GM19395 (cell line): Measurements from ENCODE around the gene PRPF8.

Experiments
- ATAC-seq: cut with Tn5 transposase; IDR thresholded peaks from one replicate; pipeline ENCODE4 v1.9.1; 2021; ENCODE audit warnings: mild to moderate bottlenecking, moderate library complexity; ENCODE audit not compliant: unreplicated experiment

Gene PRPF8

GRCh38 chr17:1627982-1628855 is 56.4 kb downstream of the PRPF8 start, which contains the start of gene SLC43A2:
Gene SLC43A2, minus strand, starts transcription at chr17:1628834. Its CDS starts 960 bp downstream, at chr17:1627874.
- peak; percentile 52 for ATAC-seq

GRCh38 chr17:1627182-1627981 is 57.3 kb downstream of the PRPF8 start:
- no peak for ATAC-seq

GRCh38 chr17:1626333-1626732 is 58.3 kb downstream of the PRPF8 start:
- ATAC-seq = no peak

- no peak for ATAC-seq
Measured at GRCh38 chr17:1625581-1625980, 59.1 kb downstream of the PRPF8 start.

- no peak for ATAC-seq
Measured at GRCh38 chr17:1625053-1625452, 59.6 kb downstream of the PRPF8 start.

GRCh38 chr17:1624650-1625049 is 60.0 kb downstream of the PRPF8 start:
- ATAC-seq = no peak

DNA sequence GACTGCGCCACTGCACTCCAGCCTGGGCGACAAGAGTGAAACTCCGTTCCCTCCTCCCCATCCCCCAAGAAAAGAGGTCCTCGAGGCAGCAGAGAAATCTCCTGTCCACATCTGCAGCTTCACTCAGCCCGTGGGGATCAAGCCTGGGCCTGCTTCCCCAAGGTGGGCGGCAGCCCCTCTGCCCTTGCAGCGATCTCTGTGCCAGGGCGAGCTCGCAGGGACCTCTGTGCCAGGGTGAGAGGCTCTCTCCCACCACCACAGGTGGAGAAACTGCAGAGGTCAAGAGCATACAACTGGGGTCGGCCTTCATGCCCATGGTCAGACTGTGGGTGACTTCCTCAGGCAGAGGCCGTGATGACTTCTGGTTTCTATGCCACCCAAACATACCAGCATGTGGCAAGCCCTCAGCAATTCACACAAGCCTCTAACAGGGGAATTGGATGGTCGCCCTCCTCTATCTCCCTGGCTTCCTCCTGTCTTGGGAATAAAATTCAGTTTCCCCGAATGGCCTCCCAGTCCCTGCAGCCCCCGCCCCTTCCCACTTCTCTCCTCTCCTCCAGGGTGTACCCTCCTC is 61.5 kb downstream of the PRPF8 start:
- ATAC-seq = no peak

- no peak for ATAC-seq
Measured at GRCh38 chr17:1621273-1621954, 63.3 kb downstream of the PRPF8 start.

DNA sequence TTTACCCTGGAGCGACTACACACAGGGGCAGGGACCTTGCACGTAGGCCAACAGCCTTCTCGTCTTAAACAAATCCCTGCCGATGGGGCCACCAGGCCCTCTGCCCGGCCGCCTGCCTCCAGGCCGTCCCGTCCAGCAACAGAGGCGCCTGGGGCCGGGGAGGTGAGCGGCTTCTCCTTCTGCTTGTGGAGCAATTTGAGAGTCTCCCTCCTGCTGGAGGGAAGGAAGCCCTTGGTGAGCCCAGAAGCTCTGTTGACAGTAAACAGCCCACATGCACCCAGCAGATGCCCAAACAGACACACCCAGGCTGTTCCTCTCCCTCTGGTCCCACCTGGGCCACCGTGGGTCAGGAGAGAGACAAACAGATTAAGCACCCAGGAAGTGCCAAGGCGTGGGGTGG is 64.2 kb downstream of the PRPF8 start:
- ATAC-seq = no peak

- ATAC-seq = no peak
Measured at GRCh38 chr17:1617620-1618174, 67.0 kb downstream of the PRPF8 start.

- no peak for ATAC-seq
Measured at GRCh38 chr17:1616101-1616500, 68.6 kb downstream of the PRPF8 start.

DNA sequence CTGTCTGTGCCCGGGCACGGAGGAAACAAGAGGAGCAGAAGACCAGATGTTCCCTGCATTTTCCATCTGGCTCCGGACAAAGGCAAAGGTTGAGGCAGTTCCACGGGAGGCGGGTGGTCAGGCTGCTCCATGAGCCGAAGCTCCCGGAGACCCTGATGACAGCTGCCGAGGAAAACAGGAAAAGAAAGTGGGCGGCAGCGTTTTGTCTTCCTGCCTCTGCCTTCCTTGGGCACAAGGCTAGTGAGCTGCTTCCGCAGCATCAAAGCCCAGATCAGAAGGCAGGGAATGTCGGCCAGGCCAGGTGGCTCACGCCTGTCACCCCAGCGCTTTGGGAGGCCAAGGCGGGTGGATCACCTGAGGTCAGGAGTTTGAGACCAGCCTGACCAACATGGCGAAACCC is 72.3 kb downstream of the PRPF8 start:
- no peak for ATAC-seq

DNA sequence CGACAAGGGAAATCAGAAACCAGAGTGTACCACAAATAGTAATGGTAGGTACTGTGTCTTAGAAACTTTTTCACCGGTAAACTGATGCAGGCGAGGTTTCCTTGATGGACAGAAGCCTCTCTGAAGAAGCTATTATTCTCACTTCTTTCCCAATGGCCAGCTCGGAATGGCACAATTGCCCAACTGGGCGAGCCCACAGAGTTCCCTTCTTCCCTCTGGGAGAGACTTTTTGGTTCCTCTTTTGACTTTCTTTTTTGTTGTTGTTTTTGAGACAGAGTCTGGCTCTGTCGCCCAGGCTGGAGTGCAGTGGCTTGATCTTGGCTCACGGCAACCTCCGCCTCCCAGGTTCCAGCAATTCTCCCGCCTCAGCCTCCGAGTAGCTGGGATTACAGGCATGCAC is 73.0 kb downstream of the PRPF8 start:
- ATAC-seq = no peak

GRCh38 chr17:1608676-1609075 is 76.0 kb downstream of the PRPF8 start:
- no peak for ATAC-seq

DNA sequence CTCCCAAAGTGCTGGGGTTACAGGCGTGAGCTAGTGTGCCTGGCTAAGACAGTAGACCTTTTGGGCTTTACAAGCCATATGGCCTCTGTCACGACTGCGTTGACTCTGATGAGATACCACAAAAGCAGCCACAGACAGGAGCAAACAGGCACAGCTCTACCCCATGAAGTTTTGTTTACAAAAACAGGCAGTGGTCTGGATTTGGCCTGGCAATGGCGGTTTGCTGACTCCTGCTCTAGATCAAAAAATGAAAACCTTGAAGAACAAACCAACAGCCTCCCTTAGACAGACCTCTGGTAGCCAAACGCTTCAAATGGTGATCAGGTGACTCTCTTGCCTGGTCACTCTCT is 76.7 kb downstream of the PRPF8 start:
- no peak for ATAC-seq

DNA sequence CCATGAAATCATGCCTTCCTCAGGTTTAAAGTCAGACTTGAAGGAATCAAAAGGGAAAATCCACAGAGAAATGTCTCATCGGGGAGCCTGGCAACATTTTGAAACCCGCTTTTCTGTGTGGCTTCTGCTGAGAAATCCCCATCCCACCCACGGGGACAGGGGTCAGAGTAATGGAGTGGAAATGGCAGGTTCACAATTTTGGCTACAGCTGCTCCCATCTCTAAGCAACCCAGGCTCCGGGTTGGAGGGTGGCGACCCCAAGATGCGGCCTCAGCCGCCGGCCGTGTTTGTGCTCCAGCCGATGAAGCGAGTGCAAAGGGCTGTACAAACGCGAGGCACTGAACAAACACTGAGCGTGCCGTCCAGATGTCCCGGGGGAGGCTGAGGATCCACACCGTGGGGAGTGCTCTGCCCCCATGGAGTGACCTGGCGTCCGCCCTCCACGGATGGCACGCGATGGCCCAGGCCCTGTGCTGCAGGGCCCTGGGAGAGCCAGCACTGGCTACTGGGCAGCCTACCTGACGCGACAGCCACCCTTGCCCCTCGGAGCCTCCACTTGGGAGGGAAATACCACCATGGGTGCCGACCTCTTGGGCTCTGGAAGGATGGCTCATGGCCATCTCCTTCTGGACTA is 78.2 kb downstream of the PRPF8 start:
- no peak for ATAC-seq

GRCh38 chr17:1605681-1606351 is 78.9 kb downstream of the PRPF8 start:
- ATAC-seq = no peak

DNA sequence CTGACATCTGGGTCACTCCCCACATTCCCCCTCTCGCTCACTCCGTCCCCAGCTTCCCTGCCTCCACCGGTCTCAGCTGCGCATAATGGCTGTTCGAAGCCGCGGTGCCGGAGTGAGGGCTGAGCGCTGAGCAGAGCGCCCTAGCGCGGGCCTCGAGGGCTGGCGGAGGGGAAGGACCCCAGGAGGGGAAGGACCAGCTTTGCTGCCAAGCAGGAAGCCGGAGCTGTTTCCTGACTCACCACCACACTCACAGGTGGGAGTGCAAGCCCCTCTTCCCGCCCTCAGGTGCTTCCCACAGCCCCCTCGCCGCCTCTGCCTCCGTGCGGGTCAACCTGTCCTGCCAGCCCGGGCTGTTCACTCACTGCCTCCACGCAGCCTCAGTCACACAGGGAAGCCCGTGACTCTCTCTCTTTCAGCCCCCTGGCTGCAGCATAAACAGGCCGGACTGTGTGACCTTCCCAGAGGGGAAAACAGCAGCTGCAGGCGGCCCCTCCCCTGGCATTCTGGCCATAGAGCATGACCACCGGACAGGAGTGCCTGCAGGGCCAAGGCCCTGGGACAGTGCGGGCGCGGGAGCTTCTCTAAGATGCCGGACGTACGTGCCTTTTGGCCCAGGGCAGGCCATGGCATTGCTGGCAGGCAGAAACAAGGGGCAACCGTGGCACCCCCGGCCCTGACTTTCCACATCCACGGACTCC is 79.7 kb downstream of the PRPF8 start:
- no peak for ATAC-seq

GRCh38 chr17:1601571-1601970 is 83.1 kb downstream of the PRPF8 start:
- no peak for ATAC-seq
